Epithelial cell of esophagus (primary cell): ENCODE data around the gene SH3BP2.

Experiments used
- DNase-seq: peaks from one replicate; pipeline ENCODE4 v3.0.0; 2010; ENCODE audit warnings: low read depth
- H3K4me3 ChIP-seq: 2 replicates; pipeline ENCODE4 v1.5.1; 2011; ENCODE audit warnings: mild to moderate bottlenecking, low read length, control low read depth
- TF ChIP-seq, protein P1 (sequence below): IDR thresholded peaks from 2 replicates; pipeline ENCODE4 v1.5.1; 2011; ENCODE audit warnings: low read depth, mild to moderate bottlenecking, low read length, control low read depth, inconsistent platforms; ENCODE audit not compliant: insufficient read depth; ENCODE audit errors: missing control alignments

Gene SH3BP2

DNA sequence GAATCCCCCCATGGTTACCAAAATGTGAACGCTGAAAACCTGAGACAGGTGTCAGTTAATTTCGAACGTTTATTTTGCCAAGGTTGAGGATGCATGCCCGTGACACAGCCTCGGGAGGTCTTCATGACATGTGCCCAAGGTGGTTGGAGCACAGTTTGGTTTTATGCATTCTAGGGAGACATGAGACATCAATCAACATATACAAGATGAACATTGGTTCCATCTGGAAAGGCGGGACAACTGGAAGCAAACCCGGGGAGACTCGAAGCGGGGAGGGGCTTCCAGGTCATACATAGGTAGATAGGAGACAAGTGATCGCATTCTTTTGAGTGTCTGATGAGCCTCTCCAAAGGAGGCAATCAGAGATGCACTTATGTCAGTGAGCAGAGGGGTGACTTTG, 11.0 kb upstream of the SH3BP2 start:
- no peak overlapping the region for H3K4me3 ChIP-seq
- DNase-seq: no peak
- TF ChIP-seq, protein P1, sequence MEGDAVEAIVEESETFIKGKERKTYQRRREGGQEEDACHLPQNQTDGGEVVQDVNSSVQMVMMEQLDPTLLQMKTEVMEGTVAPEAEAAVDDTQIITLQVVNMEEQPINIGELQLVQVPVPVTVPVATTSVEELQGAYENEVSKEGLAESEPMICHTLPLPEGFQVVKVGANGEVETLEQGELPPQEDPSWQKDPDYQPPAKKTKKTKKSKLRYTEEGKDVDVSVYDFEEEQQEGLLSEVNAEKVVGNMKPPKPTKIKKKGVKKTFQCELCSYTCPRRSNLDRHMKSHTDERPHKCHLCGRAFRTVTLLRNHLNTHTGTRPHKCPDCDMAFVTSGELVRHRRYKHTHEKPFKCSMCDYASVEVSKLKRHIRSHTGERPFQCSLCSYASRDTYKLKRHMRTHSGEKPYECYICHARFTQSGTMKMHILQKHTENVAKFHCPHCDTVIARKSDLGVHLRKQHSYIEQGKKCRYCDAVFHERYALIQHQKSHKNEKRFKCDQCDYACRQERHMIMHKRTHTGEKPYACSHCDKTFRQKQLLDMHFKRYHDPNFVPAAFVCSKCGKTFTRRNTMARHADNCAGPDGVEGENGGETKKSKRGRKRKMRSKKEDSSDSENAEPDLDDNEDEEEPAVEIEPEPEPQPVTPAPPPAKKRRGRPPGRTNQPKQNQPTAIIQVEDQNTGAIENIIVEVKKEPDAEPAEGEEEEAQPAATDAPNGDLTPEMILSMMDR: no peak

DNA sequence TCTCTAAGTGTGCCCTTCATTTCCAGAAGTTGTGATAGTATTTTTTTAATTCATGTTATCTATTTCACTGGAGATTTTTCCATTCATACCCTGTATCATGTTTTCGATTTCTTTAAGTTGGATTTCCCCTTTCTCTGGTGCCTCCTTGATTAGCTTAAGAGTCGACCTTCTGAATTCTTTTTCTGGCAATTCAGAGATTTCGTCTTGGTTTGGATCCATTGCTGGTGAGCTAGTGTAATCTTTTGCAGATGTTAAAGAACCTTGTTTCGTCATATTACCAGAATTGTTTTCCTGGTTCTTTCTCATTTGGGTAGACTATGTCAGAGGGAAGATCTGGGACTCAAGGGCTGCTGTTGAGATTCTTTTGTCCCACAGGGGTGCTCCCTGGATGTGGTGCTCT, 9.1 kb upstream of the SH3BP2 start:
- no peak for DNase-seq
- TF ChIP-seq, protein P1: no peak
- no peak overlapping the region for H3K4me3 ChIP-seq

DNA sequence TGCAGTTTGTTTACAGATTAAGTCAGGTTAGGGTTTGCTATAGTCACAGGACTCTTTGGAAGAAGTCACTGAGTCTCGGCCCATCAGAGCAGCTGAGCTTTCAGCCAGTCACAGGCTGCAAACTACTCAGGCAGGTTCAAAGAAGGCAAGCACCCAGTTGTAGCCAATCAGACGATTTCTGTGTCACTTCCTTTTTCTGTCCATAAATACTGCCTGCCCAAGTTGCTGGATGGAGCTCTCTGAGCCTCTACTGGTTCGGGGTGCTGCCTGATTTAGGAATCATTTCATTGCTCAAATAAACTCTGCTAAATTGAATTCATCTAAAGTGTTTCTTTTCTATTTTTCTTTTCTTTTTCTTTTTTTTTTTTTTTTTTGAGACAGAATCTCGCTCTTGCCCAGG, 7.3 kb upstream of the SH3BP2 start:
- TF ChIP-seq, protein P1: no peak
- no peak overlapping the region for H3K4me3 ChIP-seq
- no peak for DNase-seq

DNA sequence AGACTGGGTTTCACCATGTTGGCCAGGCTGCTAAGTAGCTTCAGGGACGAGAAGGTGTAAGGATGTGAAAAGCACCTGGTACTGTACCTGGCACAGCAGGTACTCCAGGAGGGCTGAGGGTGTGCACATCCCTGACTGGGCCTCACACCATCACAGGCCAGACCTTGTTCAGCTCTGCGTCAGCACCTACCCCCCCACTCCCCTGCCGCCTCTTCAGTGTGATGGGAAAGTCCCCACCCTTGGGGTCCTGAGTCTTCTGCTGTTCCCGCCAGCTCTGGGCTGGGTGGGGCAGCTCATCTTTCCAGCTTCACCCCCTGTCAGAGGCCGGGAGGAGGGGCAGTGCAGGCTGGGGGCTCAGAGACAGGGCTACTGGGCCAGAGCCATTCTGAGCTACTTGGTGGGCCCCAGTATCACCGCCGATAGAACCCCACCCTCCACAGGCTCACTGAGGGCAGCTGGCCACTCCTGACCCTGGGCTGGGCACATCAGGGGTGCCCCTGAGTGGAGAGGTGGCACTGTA, 6.7 kb upstream of the SH3BP2 start:
- H3K4me3 ChIP-seq: no peak overlapping the region

DNA sequence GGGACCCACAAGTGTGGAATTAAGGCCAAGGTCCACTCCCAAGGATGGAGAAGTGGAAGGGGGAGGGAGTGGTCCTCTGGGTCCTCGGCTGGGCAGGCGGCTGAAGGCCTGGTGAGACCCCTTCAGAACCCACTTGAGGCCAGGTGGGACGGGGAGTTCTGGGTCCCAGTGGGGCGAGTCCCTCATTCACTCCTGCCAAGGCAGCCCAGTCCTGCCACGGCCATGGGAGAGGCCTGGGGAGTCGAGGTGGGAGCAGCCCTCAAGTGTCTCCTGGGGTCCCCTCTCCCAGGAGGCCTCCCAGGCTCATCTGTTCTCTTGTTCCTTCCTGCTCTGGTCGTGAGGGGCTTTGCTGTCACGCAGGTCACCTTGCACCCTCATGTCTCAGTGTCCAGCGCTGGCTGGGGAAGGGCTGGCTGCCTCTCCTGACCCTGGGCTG, 6.1 kb upstream of the SH3BP2 start:
- DNase-seq: no peak
- TF ChIP-seq, protein P1: no peak

More for the DNA sequence above, 6.7 kb upstream of the SH3BP2 start:
- TF ChIP-seq, protein P1: no peak
- no peak for DNase-seq

DNA sequence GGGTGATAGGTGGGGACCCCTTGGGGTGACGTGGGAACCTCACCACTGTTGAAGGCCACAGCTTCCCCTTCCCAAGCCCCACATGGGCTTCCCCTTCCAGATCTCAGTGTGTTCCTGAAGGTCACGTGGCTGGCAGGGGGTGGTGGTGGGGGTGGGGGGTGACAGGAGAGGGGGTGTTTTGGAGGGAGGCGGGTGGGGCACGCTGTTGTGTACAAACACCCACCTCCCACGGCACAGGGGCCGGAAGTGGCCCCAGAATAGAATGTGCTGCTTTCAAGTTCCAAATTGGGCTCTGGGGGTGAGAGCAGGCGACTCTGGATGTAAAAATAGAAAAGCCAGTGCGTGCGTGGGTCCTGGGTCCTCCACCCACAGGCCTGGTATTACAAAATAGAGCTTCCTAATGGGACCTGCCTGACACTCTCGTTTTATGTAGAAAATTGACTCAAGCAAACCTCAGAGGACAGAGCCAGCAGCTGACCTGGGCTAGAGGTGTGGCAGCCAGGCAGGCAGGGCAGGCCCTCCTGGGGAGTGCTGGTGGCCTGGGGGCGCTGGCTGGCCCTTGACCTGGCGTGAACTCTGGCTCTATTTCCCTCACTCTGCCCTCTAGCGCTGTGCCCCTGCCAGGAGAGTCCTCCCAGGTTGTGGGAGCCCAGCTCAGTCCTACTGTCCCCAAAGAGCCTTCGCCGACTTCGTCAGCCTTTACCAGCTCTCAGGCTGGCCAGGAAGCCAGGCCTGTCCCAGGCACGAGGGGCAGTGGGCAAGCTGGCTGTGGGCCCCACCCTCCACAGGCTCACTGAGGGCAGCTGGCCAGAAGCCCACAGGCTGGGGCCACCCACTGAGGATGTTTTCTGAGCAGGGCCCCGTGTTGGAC, 5.4 kb upstream of the SH3BP2 start:
- TF ChIP-seq, protein P1: no peak
- DNase-seq: no peak
- H3K4me3 ChIP-seq: no peak overlapping the region

More for the DNA sequence above, 6.1 kb upstream of the SH3BP2 start:
- H3K4me3 ChIP-seq: no peak overlapping the region

DNA sequence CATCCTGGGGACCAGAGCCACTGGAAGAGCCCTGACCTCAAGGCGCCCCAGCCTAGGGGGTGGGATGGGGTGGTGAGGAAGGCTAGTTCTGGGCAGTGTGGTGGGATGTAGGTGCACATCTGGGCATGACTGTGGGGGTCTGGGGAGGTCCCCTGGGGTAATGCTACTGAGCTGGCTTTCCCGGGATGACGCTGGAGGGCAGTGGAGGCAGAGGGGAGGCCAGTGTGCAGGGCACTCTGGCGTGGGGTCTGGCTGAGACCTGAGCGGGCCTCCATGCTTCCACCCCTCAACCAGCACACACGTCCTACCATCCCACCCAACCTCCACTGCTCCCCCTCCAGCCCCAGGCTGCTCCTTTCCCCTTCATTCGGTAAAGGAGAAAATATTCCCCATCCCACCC, 4.8 kb upstream of the SH3BP2 start:
- DNase-seq: no peak
- TF ChIP-seq, protein P1: no peak
- H3K4me3 ChIP-seq: no peak overlapping the region
